OCI-LY1 (cell line): ENCODE measurements around the gene CENPW.

Source experiments
- EZH2 ChIP-seq: fragments of 200-600 bp; sonication (generic), shearing (Covaris generic); IDR thresholded peaks from 2 replicates; pipeline ENCODE4 v1.8.0; 2017; ENCODE audit warnings: borderline replicate concordance, mixed run types, mild to moderate bottlenecking, antibody characterized with exemption, low read length, moderate library complexity, mixed read lengths
- TF ChIP-seq, protein P1 (sequence below): fragments of 200-600 bp; sonication (generic), shearing (Covaris generic); IDR thresholded peaks from 2 replicates; pipeline ENCODE4 v1.5.1; 2017; ENCODE audit warnings: mild to moderate bottlenecking, antibody characterized with exemption, low read length, moderate library complexity, mixed read lengths

DNA sequence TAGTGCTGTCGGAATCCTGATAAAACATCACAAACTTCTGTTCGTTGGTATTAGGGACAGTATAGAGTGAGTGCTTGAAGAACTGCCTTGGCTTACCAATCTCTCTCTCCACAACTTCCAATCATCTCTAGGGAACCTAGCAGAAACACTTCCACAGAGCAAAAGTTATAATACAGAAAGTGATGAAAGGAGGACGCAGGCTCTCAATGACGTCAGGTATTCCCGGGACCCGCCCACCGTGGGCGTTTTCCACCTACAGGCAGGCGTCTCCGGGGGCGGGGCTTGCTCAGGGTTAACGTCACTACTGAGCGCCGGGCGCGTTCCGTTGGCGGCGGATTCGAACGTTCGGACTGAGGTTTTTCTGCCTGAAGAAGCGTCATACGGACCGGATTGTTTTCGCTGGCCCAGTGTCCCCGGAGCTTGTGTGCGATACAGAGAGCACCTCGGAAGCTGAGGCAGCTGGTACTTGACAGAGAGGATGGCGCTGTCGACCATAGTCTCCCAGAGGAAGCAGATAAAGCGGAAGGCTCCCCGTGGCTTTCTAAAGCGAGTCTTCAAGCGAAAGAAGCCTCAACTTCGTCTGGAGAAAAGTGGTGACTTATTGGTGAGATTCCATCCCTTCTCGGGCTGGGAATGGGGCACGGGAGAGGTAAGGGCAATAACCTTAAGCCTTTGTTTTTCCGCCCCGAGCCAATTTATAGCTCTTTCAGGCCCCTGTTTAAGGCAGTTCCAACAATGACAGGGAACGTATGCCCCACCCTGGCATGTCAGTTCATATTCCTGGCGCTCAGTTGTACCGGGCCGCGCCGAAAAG lies at the start of gene CENPW:
- TF ChIP-seq, protein P1, sequence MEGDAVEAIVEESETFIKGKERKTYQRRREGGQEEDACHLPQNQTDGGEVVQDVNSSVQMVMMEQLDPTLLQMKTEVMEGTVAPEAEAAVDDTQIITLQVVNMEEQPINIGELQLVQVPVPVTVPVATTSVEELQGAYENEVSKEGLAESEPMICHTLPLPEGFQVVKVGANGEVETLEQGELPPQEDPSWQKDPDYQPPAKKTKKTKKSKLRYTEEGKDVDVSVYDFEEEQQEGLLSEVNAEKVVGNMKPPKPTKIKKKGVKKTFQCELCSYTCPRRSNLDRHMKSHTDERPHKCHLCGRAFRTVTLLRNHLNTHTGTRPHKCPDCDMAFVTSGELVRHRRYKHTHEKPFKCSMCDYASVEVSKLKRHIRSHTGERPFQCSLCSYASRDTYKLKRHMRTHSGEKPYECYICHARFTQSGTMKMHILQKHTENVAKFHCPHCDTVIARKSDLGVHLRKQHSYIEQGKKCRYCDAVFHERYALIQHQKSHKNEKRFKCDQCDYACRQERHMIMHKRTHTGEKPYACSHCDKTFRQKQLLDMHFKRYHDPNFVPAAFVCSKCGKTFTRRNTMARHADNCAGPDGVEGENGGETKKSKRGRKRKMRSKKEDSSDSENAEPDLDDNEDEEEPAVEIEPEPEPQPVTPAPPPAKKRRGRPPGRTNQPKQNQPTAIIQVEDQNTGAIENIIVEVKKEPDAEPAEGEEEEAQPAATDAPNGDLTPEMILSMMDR: no peak
- no peak for TF ChIP-seq EZH2
